ENCODE measurements around the gene B3GNT7.
"Not testable (repeated sequence)": the region's sequence is repeated elsewhere in the genome, so short reads cannot be mapped to it uniquely, and the experiment has no call there.

Gene B3GNT7

GRCh38 chr2:231425811-231426703 lies 30.5 kb downstream of the B3GNT7 start:
- DNase-seq (ENCODE audit: low read depth in 2 of 2): peak; percentile 28 to 57

GRCh38 chr2:231427116-231427515 lies 31.6 kb downstream of the B3GNT7 start:
- no peak for DNase-seq (ENCODE audit: low read depth in 2 of 2)

- no peak for DNase-seq (ENCODE audit: low read depth in 2 of 2)
These were observed 33.6 kb downstream of the B3GNT7 start for GRCh38 chr2:231429152-231429551.

GRCh38 chr2:231429901-231430300 lies 34.4 kb downstream of the B3GNT7 start:
- no peak for DNase-seq (ENCODE audit: low read depth in 2 of 2)

GRCh38 chr2:231430437-231430836 lies 34.9 kb downstream of the B3GNT7 start:
- not testable (repeated sequence) for DNase-seq (ENCODE audit: low read depth in 2 of 2)

- no peak for DNase-seq (ENCODE audit: low read depth in 2 of 2)
These were observed 36.1 kb downstream of the B3GNT7 start for GRCh38 chr2:231431606-231432005.

- DNase-seq (ENCODE audit: low read depth in 2 of 2): no peak
These were observed 38.5 kb downstream of the B3GNT7 start for GRCh38 chr2:231433990-231434389.

- DNase-seq (ENCODE audit: low read depth in 2 of 2): no peak
These were observed 41.4 kb downstream of the B3GNT7 start for GRCh38 chr2:231436957-231437356.

GRCh38 chr2:231449503-231450054 lies 54.1 kb downstream of the B3GNT7 start:
- DNase-seq (ENCODE audit: low read depth in 2 of 2): no peak

- DNase-seq (ENCODE audit: low read depth in 2 of 2): no peak
These were observed 55.1 kb downstream of the B3GNT7 start for GRCh38 chr2:231450548-231450989.
